Dedifferentiated amniotic fluid mesenchymal stem cell (primary cell): Measurements from ENCODE around the gene ADD3.

Source experiments
- DNase-seq: peaks from one replicate; pipeline ENCODE4 v3.0.0-alpha.2; 2016; ENCODE audit errors: extremely low spot score

Gene ADD3

GRCh38 chr10:110007701-110008517 lies at the start of gene ADD3:
TSS of gene ADD3 (plus strand) at chr10:110007984. CDS start at chr10:110100654, 92,670 bp downstream.
- DNase-seq = peak; percentile 96

GRCh38 chr10:109958059-109958458 lies 49.7 kb upstream of the ADD3 start:
- no peak for DNase-seq

GRCh38 chr10:109959259-109960145 lies 48.3 kb upstream of the ADD3 start:
- DNase-seq = no peak

GRCh38 chr10:109960682-109961081 lies 47.1 kb upstream of the ADD3 start:
- DNase-seq = no peak

GRCh38 chr10:109961174-109962001 lies 46.4 kb upstream of the ADD3 start:
- no peak for DNase-seq

GRCh38 chr10:109962247-109962646 lies 45.5 kb upstream of the ADD3 start:
- no peak for DNase-seq

GRCh38 chr10:109963439-109963838 lies 44.3 kb upstream of the ADD3 start:
- peak; percentile 39 for DNase-seq

- no peak for DNase-seq
Observed at GRCh38 chr10:109964318-109964717, 43.5 kb upstream of the ADD3 start.

- peak; percentile 50 for DNase-seq
Observed at GRCh38 chr10:109966961-109967738, 40.6 kb upstream of the ADD3 start.

- DNase-seq = no peak
Observed at GRCh38 chr10:109967739-109968088, 40.1 kb upstream of the ADD3 start.

GRCh38 chr10:109968953-109969759 lies 38.6 kb upstream of the ADD3 start:
- no peak for DNase-seq

GRCh38 chr10:109969760-109970346 lies 37.9 kb upstream of the ADD3 start:
- DNase-seq = no peak

- no peak for DNase-seq
Observed at GRCh38 chr10:109971634-109972033, 36.1 kb upstream of the ADD3 start.

- no peak for DNase-seq
Observed at GRCh38 chr10:109972372-109973001, 35.3 kb upstream of the ADD3 start.

GRCh38 chr10:109973326-109973829 lies 34.4 kb upstream of the ADD3 start:
- DNase-seq = no peak

GRCh38 chr10:109974504-109975191 lies 33.1 kb upstream of the ADD3 start:
- DNase-seq = no peak

GRCh38 chr10:109975244-109976190 lies 32.3 kb upstream of the ADD3 start:
- no peak for DNase-seq
